NCI-H1092 treated with DMSO at 0.1 percent for 48 hours (cell line): Measurements from ENCODE around the gene PALM.
"Not testable (repeated sequence)": the region's sequence is repeated elsewhere in the genome, so short reads cannot be mapped to it uniquely, and the experiment has no call there.

Source experiments
- DNase-seq: peaks from one replicate; lab custom pipeline; 2025; lab: John Stamatoyannopoulos, UW

PALM gene

DNA sequence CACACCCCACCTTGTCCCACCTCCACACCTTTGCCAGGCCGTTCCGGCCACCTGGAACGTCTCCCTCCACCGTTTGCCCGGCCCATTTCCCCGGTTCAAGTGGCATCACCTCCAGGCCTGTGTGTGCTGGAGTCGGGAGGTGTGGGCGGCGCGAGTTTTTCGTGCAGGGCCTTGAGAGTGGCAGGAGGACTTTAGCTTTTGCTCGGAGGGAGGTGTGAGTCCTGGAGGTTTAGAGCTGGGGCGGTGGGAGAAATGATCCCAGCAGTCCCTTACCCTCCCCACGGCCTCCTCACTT, 4.3 kb upstream of the PALM start:
- no peak for DNase-seq

DNA sequence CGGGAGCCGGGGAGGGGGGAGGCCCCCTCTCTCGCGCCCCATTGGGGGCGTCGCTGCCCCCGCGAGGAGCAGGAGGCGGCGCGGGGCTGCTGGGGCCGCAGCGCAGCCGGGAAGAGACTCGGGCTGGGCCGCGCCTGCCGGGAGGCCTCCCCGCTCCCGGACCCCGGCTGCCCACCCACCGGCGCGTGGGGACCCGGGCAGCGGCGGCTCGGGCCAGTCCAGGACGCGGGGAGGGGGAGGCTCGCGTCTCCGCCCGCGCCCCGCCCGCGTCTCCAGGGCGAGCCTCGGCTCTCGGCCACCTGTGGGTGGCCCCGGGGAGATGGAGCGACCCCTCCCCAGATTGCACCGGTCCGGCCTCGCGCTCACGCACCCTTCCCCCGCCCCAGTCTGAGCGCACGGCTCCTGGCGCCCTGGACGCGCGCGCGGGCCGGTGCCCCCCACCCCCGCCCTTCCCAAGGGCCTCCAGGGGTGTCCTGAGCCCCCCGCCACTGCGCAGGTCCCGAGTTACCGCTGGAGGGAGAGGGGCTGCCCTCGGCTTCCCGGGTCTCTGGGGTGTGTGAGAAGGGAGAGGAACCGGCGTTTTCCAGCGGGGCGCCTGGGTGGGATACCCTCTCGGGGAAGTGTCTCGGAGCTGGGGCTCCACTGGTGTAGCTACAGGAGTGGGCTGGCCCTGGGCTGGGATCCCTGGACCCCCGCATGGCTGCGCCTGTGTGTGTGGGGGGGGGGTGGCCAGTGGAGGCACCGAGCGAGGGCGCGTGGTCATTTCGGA, 645 bp downstream of the PALM start:
- no peak for DNase-seq

DNA sequence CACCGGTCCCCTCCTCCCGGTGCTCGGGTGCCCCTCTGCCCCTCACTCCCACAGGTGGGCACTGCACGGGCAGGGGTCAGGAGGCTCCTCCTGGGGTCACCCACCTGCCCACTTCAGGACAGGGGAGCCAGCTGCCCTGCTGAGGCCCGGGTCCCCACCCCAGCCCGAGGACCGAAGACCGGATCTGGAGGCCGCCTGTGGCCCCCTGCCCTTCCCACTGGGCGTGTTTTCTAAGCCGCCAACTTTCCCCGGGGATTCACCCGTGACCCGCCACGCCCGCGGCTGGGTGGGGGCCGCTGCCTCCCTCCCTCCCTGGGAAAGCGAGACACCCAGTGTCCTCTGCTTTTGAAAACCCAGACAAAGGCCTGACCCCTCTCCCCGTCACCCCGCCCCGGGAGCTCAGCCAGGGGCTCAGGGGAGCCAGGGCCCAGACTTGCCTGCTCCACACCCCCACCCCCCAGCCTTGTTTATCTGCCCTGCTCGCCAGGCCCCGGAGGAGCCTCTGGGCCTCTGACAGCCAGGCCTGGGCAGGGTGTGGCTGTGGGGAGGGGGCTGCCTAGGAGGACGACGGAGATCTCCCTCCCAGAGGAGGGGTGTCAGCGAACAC, 1.3 kb downstream of the PALM start:
- no peak for DNase-seq

DNA sequence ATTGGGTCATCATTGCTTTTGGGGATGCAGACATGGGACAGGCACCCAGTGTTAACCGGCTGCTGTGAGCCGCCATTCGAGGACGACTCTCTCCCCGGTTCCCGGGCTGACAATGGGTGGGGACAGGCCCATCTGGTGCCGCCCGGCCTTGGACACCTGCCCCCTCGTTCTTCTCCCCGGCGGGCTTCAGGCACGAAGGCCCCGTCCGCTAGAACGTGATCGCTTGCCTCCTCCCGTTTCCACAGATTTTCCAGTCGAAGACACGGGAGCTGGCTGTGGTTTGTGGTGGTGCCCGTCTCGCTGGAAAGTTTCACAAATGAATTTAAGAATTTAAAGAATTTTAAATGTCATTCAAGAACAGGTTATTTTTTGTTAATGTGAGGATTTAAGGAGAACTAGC, 2.0 kb downstream of the PALM start:
- DNase-seq: no peak

DNA sequence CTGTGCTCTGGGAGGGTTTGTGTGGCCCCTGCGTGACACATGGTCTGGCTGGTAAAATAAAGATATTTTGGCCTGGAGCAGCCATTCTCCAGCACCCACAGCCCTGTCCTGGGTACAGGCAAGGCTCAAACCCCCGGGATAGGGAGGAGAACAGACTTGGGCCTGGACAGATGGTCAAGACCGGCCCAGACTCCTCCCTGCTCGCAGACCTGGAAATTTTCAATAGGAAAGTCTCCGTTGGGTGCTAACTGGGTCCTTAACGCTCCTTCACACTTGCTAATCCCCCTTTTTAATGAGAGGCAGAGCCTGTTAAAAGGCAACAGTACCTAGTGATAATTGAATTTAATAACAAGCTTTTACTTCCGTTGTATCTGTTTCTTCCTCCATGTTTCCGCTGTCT, 2.5 kb downstream of the PALM start:
- no peak for DNase-seq

DNA sequence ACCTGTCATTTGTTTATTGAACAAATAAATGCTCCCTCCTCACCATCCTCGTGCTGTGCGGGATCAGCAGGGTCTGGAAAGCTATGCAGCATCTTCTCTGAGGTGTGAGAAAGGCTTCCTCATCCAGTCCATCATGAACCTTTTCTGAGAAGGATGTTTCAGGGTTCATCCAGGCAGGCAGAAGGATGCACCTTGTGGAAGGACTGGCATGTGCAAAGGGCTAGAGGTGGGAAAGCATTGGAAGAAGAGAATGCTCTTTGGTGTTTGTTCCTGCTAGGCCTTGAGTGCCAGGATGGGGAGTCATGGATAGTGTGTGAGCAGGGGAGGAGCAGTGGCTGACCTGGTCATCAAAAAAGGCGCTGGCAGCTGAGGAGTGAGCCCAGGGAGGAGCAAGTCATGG, 6.6 kb downstream of the PALM start:
- DNase-seq: no peak

DNA sequence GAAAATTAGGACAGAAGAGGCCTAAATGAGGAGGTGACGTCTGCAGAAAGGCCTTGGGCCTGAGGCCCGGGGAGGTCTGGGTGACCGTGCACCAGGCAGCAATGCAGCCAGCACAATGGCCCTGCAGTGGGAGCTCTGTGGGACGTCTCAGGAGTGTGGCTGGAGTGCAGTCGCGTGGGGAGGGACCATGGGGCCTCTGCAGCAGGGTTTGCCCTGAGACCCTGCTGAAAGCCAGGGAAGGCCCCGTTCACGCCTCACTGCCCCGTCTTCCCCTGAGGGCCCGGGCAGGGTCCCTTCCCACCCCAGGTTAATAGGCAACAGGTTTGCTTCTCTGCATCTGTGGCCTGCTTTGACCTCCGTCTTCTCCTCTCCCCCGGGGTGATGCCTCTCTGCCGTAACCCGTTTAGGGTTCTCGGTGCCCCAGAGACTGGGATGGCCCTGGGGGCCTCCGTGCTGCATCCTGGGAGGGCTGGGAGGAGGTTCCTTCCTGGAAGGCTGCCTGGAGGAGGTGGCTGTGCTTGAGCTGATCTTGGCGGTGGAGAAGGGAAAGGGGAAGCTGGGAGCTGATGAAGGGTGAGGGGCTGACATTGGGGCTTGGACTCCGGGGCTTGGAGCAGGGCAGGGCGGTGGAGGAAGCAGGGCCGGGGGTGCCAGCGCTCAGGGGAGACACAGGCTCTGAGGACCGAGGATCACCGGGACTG, 9.7 kb downstream of the PALM start:
- no peak for DNase-seq

DNA sequence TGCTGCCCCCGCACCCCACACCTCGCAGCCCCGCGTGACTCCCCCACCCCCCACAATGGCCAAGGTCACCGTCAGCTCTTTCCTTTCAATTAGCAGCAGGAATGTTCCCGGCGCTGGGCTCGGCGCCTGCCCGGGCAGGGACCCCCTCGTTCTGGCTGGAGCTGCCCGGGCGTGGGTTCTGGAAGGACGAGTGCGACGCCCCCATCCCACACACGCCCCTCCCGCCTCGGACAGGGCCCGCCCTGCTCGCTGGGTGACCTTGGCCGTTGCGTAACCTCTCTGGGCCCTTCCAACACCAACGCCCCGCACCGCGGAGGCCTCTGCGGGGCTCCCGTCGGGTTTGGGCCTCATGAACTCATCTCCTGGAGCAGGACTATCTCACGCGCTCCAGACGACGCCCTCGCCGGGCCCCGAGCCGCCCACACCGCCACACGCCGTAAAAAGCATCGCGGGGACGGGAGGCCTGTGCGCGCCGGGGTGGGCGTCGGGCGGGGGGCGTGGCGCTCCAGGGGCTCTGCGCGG, 10.3 kb downstream of the PALM start:
- DNase-seq: no peak

DNA sequence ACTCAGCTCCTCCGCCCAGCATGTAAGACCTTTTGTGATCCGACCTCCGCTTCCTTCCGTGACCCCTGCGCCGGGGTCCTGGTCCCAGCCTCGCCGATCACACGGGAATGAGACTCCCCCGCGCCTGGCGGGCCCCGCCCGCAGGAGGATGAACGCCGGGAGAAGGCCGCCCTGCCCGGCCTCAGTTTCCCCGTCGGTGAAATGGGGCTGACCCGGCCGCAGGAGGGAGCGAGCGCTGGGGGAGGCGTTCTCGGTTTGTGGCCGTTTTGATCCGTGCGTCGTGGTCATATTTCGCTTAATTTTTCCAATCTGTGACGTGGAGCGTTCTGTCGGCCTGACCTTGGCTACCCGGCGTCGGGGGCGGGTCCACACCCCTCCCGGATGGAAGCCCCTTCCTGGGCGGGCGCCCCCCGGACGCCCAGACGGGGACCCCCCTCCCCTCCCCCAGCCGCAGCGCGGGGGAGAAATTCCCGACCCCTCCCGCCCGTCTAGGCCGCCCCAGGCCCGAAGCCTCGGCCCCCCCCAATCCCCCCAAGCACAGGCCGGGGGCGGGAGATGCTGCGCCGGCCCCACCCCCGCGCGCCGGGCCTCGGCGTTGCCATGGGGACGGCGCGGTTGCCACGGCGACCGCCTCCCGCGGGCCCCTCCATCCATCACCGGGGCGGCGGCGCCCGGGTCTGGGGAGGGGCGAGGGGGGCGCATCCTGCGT, 11.1 kb downstream of the PALM start:
- DNase-seq: no peak

DNA sequence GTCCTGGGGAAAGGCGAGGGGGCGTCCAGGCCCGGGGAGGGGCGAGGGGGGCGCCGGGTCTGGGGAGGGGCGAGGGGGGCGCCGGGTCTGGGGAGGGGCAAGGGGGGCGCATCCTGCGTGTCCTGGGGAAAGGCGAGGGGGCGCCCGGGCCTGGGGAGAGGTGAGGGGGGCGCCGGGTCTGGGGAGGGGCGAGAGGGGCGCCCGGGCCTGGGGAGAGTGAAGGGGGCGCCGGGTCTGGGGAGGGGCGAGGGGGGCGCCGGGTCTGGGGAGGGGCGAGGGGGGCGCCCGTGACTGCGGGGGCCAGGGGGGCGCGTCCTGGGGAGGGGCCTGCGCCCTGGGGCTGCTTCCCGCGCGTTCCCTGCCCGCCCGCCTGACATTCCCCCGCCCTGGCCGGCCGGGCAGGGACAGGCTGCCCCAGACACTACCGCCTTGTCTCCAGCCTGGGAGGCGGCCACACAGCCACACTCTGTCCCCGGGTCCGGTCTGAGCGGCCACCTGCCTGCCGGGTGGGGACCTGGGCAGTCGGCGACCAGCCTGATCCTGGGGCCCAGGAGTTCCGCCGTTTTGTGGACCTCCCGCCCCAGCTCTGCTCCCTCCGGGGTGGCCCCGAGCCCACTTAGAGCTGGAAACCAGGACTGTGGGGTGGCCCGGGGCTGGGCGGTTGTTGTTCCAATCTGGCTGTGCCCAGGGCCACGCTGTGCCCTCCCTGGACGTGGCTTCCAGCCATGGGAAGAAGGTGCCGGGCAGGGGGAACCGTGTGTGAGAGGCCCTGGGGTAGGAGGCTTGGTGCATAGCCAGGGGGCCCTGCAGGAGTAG, 11.8 kb downstream of the PALM start:
- no peak for DNase-seq

DNA sequence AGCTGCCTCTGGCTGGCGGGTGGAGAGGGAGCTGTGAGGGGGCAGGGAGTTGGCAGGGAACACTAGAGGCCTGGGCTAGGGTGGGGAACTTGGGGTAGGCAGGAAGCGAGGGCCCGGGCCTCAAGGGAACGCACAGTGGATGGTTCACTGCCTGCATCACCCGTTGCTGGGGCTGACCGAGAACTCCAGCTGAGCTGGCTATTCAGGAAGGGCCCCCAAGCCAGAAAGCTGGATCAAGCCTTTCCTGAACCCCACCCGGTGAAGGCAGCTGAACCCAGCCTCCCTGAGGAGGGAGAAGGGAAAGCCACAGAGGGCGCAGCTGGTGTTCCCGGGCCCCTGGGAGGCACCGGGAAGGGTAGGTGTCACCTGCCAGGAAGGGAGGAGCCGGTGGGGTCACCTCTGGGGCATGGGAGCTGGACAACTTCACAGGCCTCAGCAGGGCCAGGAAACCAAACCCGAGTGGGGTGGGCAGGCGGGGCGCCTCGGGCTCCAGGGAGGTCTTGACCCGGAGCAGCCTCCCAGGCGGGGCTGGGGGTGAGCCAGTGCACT, 13.9 kb downstream of the PALM start:
- no peak for DNase-seq

DNA sequence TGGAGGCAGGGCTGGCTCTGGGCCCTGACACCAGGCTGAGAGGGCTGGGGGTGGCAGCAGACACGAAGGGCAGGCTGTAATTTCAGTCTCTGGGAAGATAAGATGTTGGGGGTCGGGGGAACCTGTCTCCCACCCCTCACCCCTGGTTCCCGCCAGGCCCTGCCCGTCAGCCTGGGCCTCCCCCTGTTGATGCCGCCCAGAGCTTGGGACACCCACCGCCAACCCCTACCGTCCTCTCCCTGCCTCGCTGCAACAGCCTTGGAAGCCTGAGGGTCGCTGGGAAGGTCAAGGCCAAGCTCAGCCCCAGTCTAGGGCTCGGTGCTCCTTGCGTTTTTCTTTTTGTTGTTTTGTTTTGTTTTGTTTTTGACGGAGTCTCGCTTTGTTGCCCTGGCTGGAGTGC, 14.5 kb downstream of the PALM start:
- no peak for DNase-seq

DNA sequence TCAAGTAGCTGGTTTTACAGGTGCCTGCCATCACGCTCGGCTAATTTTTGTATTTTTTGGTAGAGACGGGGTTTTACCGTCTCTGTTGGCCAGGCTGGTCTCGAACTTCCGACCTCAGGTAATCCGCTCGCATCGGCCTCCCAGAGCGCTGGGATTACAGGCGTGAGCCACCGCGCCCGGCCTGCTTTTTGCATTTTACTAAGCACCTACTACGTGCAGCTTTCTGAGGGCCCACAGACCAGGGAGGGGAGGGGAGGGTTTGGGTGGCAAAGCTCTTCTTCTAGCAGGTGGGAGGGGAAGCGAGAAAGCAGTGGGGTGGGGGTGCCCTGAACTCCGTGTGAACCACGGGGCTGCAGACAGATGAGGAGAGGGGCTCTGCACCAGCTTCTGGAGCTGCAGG, 15.0 kb downstream of the PALM start:
- DNase-seq: no peak

DNA sequence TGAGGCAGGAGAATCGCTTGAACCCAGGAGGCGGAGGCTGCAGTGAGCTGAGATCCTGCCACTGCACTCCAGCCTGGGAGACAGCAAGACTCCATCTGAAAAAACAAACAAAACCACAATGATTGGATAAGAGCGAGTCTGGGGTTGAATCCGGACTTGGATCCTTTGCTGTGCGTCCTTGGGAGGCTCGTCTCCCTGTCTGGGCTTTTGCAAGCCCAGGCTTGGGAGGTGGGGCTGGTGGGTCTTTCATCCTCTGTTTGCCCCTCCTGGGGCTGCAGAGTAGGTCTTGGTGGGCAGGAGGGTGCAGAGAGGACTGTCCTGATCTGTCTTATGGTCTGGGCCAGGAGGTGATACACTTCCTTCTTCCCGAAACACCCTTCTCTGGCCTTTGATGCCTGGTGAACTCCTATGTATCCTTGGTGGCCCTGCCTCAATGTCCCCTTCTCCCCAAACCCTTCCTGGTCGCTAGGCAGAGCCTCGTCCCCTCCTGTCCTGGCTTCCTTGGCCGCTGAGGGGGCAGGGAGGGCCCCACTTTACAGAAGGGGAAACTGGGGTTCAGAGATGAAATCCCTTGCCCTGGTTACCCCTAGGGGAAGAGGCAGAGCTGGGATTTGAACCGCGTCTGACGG, 16.8 kb downstream of the PALM start:
- DNase-seq: no peak

DNA sequence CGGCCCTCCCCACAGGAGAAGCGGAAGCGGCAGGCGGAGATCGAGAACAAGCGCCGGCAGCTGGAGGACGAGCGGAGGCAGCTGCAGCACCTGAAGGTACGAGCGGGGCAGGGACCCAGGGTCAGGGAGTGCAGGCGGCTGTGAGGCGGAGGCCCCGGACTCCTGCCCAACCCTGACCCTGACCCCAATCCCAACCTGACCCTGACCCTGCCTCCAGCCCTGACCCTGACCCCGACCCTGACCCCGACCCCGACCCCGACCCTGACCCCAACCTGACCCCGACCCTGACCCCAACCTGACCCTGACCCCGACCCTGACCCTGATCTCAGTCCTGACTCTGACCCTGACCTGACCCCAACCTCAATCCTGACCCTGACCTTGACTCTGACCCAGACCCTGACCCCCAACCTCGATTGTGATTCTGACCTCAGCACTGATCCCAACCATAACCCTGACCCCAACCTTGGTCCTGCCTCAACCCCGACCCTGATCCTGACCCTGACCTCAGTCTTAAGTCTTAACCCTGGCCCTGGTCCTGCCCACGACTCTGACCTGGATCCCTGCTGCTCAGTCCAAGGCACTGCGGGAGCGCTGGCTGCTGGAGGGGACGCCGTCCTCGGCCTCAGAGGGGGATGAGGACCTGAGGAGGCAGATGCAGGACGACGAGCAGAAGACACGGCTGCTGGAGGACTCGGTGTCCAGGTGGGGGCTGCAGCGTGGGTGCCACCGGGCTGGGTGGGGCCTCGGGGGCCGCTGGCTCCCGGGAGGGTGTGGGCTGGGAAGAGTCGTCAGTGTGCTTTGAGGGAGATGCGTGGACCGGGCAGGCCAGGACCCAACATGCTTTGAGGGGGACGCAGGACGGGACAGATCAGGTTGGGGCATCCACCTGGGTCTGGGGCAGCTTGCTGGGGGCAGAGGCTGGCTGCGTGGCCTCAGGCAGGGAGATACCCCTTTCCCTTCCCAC, 18.5 kb downstream of the PALM start:
- DNase-seq: no peak

DNA sequence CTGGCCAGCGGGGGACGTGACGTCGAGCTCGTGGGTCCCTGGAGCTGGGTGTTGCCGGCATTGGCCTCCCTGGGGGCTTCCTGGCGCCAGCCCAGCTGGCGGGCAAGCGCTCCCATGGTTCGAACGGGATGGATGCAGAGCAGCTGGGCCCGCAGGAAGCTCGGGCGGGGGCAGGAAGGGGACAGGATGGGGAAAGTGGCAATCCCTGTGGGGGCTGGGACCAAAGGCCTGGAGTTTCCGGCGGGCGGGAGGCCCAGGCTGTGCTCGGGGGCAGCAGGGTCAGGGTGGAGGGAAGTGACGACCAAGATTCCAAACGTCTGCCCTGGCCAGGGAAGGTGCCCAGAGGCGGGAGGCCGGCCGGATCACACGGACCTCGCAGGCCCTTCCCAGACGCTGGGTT, 19.3 kb downstream of the PALM start:
- DNase-seq: no peak

DNA sequence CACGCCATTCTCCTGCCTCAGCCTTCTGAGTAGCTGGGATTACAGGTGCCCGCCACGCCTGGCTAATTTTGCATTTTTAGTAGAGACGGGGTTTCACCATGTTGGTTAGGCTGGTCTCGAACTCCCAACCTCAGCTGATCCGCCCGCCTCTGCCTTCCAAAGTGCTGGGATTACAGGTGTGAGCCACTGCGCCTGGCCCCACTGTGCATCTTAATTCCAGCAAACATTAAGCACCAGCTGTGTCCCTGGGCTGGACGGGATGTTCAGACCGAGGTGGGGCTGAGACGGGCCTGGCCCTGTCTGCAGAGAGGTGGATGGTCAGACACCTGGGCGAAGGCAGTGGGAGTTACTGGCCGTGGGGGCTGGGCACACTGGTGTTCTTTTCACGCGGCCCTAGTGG, 20.8 kb downstream of the PALM start:
- DNase-seq: not testable (repeated sequence)

DNA sequence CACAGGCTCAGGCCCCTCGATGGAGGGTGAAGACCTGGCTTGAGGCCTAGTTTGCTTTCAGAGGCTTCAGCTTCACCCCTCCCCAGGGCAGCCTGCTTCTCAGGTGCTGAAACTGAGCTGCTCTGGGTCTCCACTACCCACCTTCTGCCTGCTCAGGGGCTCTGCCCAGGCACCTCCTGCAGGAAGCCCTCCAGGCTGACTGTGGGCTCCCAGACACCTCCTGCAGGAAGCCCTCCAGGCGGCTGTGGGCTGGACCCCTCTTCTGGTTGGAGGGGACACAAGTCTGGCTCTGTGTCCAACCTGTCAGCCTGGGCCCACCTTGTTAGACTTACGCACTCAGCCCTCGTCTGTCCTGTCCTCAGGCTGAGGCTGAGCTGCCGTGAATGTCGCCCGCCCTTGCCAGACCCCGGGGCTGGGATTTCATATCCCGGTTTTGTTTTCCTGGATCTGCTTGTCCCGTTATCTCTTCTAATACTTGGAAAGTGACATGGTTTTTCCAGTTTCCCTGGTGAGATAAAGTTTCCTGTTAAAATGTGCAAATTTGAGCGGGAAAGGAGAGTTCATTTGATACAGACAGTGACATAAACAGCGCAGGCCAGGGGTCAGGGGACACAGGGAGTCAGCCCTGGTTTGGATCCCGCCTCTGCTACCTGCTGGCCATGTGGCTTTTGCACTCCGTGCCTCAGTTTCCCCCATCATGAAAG, 21.4 kb downstream of the PALM start:
- no peak for DNase-seq

DNA sequence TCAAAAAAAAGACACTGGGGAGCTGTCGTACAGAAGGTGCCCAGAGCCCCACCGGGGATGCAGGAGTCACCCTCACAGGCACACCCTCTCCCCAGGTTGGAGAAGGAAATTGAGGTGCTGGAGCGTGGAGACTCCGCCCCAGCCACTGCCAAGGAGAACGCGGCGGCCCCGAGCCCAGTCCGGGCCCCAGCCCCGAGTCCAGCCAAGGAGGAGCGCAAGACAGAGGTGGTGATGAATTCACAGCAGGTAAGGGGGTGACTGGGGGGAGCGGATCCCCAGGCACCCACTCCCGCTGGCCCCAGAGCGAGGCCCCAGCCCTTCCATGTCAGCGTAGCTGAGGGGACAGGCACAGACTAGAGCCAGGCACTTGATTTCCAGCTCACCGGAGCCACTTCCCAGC, 22.3 kb downstream of the PALM start:
- no peak for DNase-seq
